ENCODE data around the gene GNLY.

The GNLY gene

DNA sequence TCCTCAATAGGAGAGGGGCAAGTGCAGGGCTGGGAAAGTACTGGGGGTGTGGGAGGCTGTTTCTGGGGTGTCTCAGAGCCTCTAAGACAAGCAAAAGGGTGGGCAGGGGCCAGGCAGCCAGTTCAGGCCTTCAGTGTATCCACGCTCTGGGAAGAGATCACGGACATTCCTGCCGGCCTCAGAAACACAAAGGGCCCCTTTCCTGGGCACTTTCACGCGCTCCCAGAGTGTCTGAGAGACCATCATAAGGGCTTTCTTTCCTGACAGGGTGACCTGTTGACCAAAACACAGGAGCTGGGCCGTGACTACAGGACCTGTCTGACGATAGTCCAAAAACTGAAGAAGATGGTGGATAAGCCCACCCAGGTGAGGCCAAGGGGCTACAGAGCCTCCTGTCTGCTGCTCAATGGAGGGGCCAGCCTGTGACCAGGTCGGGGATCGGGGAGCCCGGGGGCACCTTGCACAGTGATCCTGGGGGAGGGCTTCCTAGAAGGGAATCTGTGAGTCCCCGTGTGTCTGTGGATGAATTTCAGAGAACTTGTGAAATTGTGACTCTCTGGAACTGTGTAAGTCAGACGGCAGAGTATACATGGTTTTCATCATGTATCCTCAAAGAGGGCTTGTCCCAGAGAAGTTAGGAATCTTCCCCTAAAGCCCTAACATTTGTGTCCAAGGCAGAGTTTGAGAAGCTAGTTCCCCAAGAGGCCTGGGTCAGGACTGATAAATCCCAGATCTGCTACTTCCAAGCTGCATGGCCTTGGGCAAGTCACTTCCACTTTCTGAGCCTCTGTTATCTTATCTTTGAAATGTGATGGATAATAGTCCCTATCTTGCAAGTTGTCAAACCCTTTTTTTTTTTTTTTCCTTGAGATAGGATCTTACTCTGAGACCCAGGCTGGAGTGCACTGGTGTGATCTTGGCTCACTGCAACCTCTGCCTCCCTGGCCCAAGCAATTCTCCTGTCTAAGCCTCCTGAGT is 1.8 kb downstream of the GNLY start:
- TF ChIP-seq TAF1 (IDR thresholded peaks at IDR 0.05; ENCODE audit: borderline replicate concordance, insufficient read depth, low read length), result no peak
- no peak for TF ChIP-seq SIN3A (IDR thresholded peaks at IDR 0.05; ENCODE audit: borderline replicate concordance, insufficient read depth, low read length)
- no peak for TF ChIP-seq POLR2AphosphoS5 (IDR thresholded peaks at IDR 0.05; ENCODE audit: low read depth, low read length)
- TF ChIP-seq FOXP2 (optimal IDR thresholded peaks at IDR 0.05; ENCODE audit: borderline replicate concordance, extremely low read depth, extremely low read length, insufficient read depth), result no peak
- TF ChIP-seq, protein P1, sequence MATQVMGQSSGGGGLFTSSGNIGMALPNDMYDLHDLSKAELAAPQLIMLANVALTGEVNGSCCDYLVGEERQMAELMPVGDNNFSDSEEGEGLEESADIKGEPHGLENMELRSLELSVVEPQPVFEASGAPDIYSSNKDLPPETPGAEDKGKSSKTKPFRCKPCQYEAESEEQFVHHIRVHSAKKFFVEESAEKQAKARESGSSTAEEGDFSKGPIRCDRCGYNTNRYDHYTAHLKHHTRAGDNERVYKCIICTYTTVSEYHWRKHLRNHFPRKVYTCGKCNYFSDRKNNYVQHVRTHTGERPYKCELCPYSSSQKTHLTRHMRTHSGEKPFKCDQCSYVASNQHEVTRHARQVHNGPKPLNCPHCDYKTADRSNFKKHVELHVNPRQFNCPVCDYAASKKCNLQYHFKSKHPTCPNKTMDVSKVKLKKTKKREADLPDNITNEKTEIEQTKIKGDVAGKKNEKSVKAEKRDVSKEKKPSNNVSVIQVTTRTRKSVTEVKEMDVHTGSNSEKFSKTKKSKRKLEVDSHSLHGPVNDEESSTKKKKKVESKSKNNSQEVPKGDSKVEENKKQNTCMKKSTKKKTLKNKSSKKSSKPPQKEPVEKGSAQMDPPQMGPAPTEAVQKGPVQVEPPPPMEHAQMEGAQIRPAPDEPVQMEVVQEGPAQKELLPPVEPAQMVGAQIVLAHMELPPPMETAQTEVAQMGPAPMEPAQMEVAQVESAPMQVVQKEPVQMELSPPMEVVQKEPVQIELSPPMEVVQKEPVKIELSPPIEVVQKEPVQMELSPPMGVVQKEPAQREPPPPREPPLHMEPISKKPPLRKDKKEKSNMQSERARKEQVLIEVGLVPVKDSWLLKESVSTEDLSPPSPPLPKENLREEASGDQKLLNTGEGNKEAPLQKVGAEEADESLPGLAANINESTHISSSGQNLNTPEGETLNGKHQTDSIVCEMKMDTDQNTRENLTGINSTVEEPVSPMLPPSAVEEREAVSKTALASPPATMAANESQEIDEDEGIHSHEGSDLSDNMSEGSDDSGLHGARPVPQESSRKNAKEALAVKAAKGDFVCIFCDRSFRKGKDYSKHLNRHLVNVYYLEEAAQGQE (IDR thresholded peaks at IDR 0.05; ENCODE audit: insufficient read depth in 1 of 2, low read depth in 2 of 2, low read length in 2 of 2), result no peak

DNA sequence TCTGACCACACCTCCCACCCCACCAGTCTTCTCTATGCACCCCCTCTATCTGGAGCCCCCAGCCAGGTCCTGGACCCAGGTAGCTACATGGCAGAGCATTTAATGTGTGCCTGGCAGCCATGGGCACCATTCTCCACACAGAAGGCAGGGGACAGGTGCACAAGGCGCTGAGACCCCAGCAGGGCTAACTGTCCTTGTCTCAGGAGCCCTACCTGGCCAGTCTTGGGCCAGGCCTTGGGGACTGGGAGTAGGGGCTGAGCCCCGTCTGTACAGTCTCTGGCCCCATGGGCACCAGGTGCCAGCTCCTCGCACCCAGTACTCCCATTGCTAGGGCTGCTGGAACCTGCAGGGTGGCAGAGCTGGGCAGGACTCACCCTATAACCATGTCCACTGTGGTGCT is 2.9 kb downstream of the GNLY start:
- TF ChIP-seq POLR2AphosphoS5 (IDR thresholded peaks at IDR 0.05; ENCODE audit: low read depth, low read length), result no peak
- TF ChIP-seq TAF1 (IDR thresholded peaks at IDR 0.05; ENCODE audit: borderline replicate concordance, insufficient read depth, low read length), result no peak
- TF ChIP-seq, protein P1 (IDR thresholded peaks at IDR 0.05; ENCODE audit: insufficient read depth in 1 of 2, low read depth in 2 of 2, low read length in 2 of 2), result no peak
- no peak for TF ChIP-seq SIN3A (IDR thresholded peaks at IDR 0.05; ENCODE audit: borderline replicate concordance, insufficient read depth, low read length)
- TF ChIP-seq FOXP2 (optimal IDR thresholded peaks at IDR 0.05; ENCODE audit: borderline replicate concordance, extremely low read depth, extremely low read length, insufficient read depth), result no peak

DNA sequence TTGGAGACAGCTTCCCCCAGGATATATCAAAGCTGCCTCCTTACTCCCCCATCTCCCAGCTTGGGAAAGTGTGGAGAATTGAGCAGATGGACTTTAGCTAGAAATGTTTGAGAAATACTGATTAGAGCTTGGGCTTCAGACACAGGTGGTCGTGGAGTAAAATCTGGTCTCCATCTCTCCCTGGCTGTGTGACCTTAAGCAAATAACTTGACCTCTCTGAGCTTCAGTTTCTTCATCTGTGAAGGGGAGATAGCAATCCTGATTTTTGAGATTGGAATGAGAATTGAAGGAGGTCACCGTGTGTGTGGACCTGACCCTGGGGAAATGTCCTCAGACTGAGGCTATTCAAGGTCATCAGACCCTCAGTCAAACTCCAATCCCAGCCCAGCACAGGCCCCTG is 3.6 kb downstream of the GNLY start:
- no peak for TF ChIP-seq TAF1 (IDR thresholded peaks at IDR 0.05; ENCODE audit: borderline replicate concordance, insufficient read depth, low read length)
- TF ChIP-seq, protein P1 (IDR thresholded peaks at IDR 0.05; ENCODE audit: insufficient read depth in 1 of 2, low read depth in 2 of 2, low read length in 2 of 2), result no peak

GRCh38 chr2:85698184-85698879 is 4.2 kb downstream of the GNLY start:
- no peak for TF ChIP-seq TAF1 (IDR thresholded peaks at IDR 0.05; ENCODE audit: borderline replicate concordance, insufficient read depth, low read length)
- no peak for TF ChIP-seq POLR2AphosphoS5 (IDR thresholded peaks at IDR 0.05; ENCODE audit: low read depth, low read length)
- TF ChIP-seq, protein P1 (IDR thresholded peaks at IDR 0.05; ENCODE audit: insufficient read depth in 1 of 2, low read depth in 2 of 2, low read length in 2 of 2), result no peak
- TF ChIP-seq SIN3A (IDR thresholded peaks at IDR 0.05; ENCODE audit: borderline replicate concordance, insufficient read depth, low read length), result no peak
- no peak for TF ChIP-seq FOXP2 (optimal IDR thresholded peaks at IDR 0.05; ENCODE audit: borderline replicate concordance, extremely low read depth, extremely low read length, insufficient read depth)
